Thoracic aorta (tissue), 2 donors: Measurements from ENCODE around the gene GATB. TPM values are rescaled to one million over a fixed set of nuclear protein-coding genes. Genes with fewer than 3 reads are reported as not detected.

ENCODE experiments used
- ATAC-seq: fragments of 150-250 bp; one replicate; pipeline ENCODE4 v1.8.0; 2017; ENCODE audit warnings: low read depth; ENCODE audit not compliant: insufficient number of reproducible peaks, low FRiP score
- DNase-seq: peaks from one replicate; pipeline ENCODE4 v3.0.0-alpha.2; 2020; ENCODE audit warnings: low spot score
- H3K27ac ChIP-seq, 2 donors: fragments of 200-600 bp; sonication (generic); 1 replicate in 1 of 2; 2 replicates in 1 of 2; pipeline ENCODE4 v1.5.1; 2016; ENCODE audit warnings: mild to moderate bottlenecking in 2 of 2, moderate library complexity in 2 of 2
- H3K27me3 ChIP-seq: fragments of 200-600 bp; sonication (generic); replicated peaks from 2 replicates; pipeline ENCODE4 v1.6.0; 2016; ENCODE audit warnings: mild to moderate bottlenecking; ENCODE audit not compliant: insufficient read depth
- H3K36me3 ChIP-seq: fragments of 200-600 bp; sonication (generic); one replicate; pipeline ENCODE4 v1.5.1; 2016
- H3K4me1 ChIP-seq, 2 donors: fragments of 200-600 bp; sonication (generic); 1 replicate in 1 of 2; 2 replicates in 1 of 2; pipeline versions ENCODE4 v1.5.1 to v1.6.0; 2016; ENCODE audit warnings: low read depth in 2 of 2, mild to moderate bottlenecking in 1 of 2; ENCODE audit not compliant: control insufficient read depth in 1 of 2
- H3K4me3 ChIP-seq: fragments of 200-600 bp; sonication (generic); 2 replicates; pipeline ENCODE4 v1.5.1; 2016; ENCODE audit warnings: mild to moderate bottlenecking
- H3K9me3 ChIP-seq: fragments of 200-600 bp; sonication (generic); 2 replicates; pipeline ENCODE4 v1.5.1; 2016
- total RNA-seq, 2 donors: library from RNA; depleted of rRNA; stranded (reverse); fragments of >200 nt; gene quantifications; one replicate each; pipeline versions ENCODE4 v1.1.0 to v1.2.3, GENCODE V29; 2016
- TF ChIP-seq, protein P1 (sequence below): fragments of 200-600 bp; sonication (generic); IDR thresholded peaks from one replicate; pipeline ENCODE4 v1.5.1; 2019; ENCODE audit warnings: antibody characterized with exemption

Gene GATB
- total RNA-seq, 2 donors from 2014 or later, result 7.7 to 27.2 TPM

DNA sequence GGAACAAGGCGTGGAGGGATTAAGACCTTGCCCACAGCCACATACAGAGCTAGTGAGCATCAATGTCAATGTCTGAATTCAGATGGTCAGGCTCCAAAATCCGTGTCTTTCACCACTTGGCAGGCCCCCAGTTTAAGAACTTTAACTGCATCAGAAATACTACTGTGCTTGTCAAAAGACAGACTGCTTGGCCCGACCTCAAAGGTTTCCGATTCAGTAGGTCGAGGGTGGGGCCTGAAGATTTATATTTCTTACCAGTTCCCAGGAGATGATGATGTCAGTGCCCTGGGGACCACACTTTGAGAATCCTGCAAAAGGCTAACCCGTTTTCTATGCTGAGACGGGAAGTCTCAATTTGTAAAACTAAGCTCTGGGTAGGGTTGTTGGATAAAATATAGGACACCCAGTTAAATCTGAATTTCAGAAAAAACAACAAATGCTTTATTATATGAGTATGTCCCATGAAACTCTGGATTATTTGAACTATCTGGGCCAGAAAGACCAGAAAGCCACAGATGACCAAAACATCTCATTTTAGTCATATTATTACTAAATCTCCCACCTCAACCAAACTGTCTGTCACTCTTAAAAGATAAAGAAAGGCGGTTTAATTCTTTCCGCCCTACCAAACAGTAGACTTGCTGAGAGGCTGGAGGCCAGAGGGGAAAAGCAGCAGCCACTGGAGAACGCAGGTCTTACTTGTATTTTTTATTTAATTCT lies 42.7 kb downstream of the GATB start:
- H3K4me3 ChIP-seq, result no peak overlapping the region
- peaks cover 4% of the 10 kb centered on the region for H3K36me3 ChIP-seq
- no peaks in the 10 kb centered on the region for H3K27me3 ChIP-seq
- TF ChIP-seq, protein P1, sequence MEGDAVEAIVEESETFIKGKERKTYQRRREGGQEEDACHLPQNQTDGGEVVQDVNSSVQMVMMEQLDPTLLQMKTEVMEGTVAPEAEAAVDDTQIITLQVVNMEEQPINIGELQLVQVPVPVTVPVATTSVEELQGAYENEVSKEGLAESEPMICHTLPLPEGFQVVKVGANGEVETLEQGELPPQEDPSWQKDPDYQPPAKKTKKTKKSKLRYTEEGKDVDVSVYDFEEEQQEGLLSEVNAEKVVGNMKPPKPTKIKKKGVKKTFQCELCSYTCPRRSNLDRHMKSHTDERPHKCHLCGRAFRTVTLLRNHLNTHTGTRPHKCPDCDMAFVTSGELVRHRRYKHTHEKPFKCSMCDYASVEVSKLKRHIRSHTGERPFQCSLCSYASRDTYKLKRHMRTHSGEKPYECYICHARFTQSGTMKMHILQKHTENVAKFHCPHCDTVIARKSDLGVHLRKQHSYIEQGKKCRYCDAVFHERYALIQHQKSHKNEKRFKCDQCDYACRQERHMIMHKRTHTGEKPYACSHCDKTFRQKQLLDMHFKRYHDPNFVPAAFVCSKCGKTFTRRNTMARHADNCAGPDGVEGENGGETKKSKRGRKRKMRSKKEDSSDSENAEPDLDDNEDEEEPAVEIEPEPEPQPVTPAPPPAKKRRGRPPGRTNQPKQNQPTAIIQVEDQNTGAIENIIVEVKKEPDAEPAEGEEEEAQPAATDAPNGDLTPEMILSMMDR, result no peak
- H3K4me1 ChIP-seq, result no peaks in the 10 kb centered on the region
- no peak overlapping the region for H3K27ac ChIP-seq
- DNase-seq, result no peak
- no peak for ATAC-seq
- H3K9me3 ChIP-seq, result no peaks in the 10 kb centered on the region

DNA sequence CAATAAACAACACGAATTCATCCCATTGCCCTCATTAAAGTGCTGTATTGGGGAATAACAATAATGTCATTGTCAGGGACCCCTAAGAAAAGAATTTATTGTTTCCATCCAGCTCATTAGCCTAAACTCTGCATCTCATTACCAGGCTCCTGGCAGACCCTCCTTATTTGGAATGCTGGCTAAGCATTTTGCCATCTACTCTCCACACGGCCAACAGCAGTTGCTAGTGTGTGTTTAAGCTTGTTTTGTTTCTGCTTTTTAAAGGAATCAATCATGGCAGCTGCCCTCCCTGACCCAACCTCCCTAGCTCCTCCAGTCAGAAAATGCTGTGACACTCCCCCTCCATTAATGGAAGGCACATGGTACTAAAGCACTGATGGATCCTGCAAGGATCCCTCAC lies 43.5 kb downstream of the GATB start:
- Histone ChIP-seq H3K36me3 (peaks cover 4% of the 10 kb centered on the region), H3K27ac (no peak overlapping the region)
- no peak for ATAC-seq

DNA sequence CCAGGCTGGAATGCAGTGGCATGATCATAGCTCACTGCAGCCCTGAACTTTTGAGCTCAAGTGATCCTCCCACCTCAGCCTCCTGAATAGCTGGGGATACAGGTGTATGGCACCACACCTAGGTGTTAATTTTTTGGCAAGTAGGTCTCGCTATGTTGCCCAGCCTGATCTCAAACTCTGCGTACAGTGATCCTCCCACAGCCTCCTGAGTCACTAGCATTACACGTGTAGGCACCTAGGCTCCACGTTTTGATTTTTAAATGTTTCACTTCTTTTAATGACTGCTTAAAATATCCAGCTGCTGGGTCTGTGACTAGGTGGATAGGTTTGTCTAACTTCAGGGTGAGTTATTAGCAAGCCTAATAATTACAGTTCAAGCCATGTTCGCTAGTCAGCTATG lies 44.5 kb downstream of the GATB start:
- Histone ChIP-seq H3K4me3 (no peak overlapping the region), H3K4me1 (no peaks in the 10 kb centered on the region), H3K9me3 (no peaks in the 10 kb centered on the region), H3K27me3 (no peaks in the 10 kb centered on the region), H3K36me3 (peaks cover 4% of the 10 kb centered on the region), H3K27ac (no peak overlapping the region)
- TF ChIP-seq, protein P1, result no peak
- DNase-seq (no peak), ATAC-seq (no peak)

More for the DNA sequence above, 43.5 kb downstream of the GATB start:
- TF ChIP-seq, protein P1, result no peak
- Histone ChIP-seq H3K27me3 (no peaks in the 10 kb centered on the region), H3K4me3 (no peak overlapping the region), H3K4me1 (no peaks in the 10 kb centered on the region), H3K9me3 (no peaks in the 10 kb centered on the region)
- DNase-seq, result no peak

DNA sequence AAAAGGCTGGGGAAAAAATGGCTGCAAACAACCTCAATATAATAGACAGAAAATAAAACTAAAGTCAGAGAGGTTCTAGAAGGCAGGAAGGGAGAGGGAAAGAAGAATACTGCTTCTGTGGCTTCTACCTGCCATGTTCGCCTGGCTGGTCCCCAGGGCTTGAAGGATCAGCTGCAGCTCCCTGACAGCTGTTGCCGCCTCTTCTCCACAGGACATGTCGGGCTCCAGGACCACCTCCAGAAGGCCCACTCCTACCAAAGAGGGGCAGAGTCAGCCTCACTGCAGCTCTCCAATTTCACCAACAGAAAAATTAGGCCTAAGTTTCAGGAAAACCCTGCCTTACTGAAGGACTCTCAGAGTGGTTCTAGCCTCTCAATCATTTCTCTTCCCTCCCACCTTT lies 44.9 kb downstream of the GATB start:
- DNase-seq (no peak), ATAC-seq (no peak)
- Histone ChIP-seq H3K27me3 (no peaks in the 10 kb centered on the region), H3K36me3 (peaks cover 4% of the 10 kb centered on the region), H3K9me3 (no peaks in the 10 kb centered on the region), H3K4me3 (no peak overlapping the region), H3K4me1 (no peaks in the 10 kb centered on the region), H3K27ac (no peak overlapping the region)
- TF ChIP-seq, protein P1, result no peak

DNA sequence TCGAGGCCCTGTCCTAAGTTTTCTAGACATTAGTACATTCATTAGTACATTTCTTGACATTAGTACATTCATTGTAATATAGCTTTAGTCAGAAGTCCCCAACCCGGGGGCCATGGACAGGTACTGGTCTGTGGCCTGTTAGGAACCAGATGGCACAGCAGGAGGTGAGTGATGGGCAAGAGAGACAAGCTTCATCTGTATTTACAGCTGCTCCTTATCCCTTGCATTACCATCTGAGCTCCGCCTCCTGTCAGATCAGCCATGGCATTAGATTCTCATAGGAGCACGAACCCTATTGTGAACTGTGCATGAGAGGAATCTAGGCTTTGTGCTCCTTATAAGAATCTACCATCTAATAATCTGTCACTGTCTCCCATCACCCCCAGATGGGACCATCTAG lies 48.0 kb downstream of the GATB start:
- H3K27ac ChIP-seq, result no peak overlapping the region
- H3K9me3 ChIP-seq, result no peaks in the 10 kb centered on the region
- no peaks in the 10 kb centered on the region for H3K4me1 ChIP-seq
- no peaks in the 10 kb centered on the region for H3K36me3 ChIP-seq
- ATAC-seq, result no peak
- TF ChIP-seq, protein P1, result no peak
- no peaks in the 10 kb centered on the region for H3K27me3 ChIP-seq
- DNase-seq, result no peak
- no peak overlapping the region for H3K4me3 ChIP-seq
